ENCODE measurements around the gene FAAP20. TPM values are rescaled to one million over a fixed set of nuclear protein-coding genes. Genes with fewer than 3 reads are reported as not detected.

FAAP20 gene
- total and polyA plus RNA-seq, 2 donors (not counting 3 experiments of a cell fraction or from before 2014, with no cell fraction given), result 31.5 to 62.6 TPM

DNA sequence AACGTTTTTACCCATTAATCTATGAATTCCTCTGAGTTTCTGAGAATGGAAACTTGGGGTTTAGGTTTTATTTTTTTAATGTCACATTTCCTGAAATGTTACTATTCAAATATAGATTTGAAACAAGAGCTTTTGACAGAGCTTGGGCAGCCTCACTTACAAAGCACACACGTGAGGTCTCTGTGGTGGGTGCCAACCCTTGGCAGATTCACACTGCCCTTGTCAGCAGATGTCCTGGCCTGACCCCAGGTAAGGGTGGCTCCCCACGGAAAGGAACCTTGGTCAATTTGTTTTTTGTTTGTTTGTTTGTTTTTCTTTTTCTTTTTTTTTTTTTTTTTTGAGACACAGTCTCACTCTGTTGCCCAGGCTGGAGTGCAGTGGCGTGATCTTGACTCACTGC lies 53.5 kb downstream of the FAAP20 start:
- Histone ChIP-seq H3K9me1 (replicated peaks; ENCODE audit: control insufficient read depth, extremely low read depth, insufficient read depth, low read length) (no peaks in the 10 kb centered on the region), H3K4me3 (replicated peaks in 1 of 3; ENCODE audit: insufficient read depth in 1 of 3, low read depth in 1 of 3, low read length in 3 of 3) (no peak overlapping the region), H3K4me1 (ENCODE audit: control insufficient read depth, extremely low read depth, insufficient read depth, low read length) (no peaks in the 10 kb centered on the region), H3K9ac (replicated peaks; ENCODE audit: extremely low read depth, insufficient read depth, low read length) (no peak overlapping the region), H3K36me3 (ENCODE audit: control insufficient read depth in 2 of 2, extremely low read depth in 1 of 2, insufficient read depth in 2 of 2, low read length in 2 of 2) (no peaks in the 10 kb centered on the region), H3K79me2 (ENCODE audit: control insufficient read depth, insufficient read depth, low read length) (no peaks in the 10 kb centered on the region), H3K27me3 (ENCODE audit: control insufficient read depth in 2 of 2, insufficient read depth in 2 of 2, low read length in 2 of 2) (no peaks in the 10 kb centered on the region), H3K9me3 (replicated peaks; ENCODE audit: control insufficient read depth, insufficient read depth, low read length) (no peaks in the 10 kb centered on the region), H2AFZ (ENCODE audit: low read depth, low read length) (no peak overlapping the region), H4K20me1 (replicated peaks; ENCODE audit: control insufficient read depth, extremely low read depth, insufficient read depth, low read length) (no peaks in the 10 kb centered on the region), H3K4me2 (ENCODE audit: insufficient read depth, low read length) (no peak overlapping the region), H3K27ac (ENCODE audit: insufficient read depth, low read depth, low read length) (no peak overlapping the region)
- intact Hi-C loops (cut with micrococcal nuclease), result no loop called here
- DNase-seq (ENCODE audit: low read depth, low spot score) (no peak), FAIRE-seq (no peak)
- dilution Hi-C loops (cut with MboI; ENCODE audit: extremely low pct_ligation_motif_present, low sequenced_read_pairs), result no loop called here
- ChIA-PET CTCF (interaction anchor here (1.3 to 2.6 kb wide), 3 partner anchors 17 to 33 kb away, joined by 7 to 49 read pairs (median 12); no protein-coding TSS in a partner anchor), POLR2A (no interaction called here)
- BruUV-seq (replicated peaks), result no TSS peak
- no peak for TF ChIP-seq EZH2 (IDR thresholded peaks at IDR 0.05; ENCODE audit: borderline replicate concordance, low read depth, low read length, severe bottlenecking)

Other genes with a start within 250 kb of the FAAP20 start
- gene CFAP74, start 191.0 kb downstream of the FAAP20 start, total RNA-seq, result not detected in 2 replicates
- not detected in 2 replicates for gene CFAP74, start 191.0 kb downstream of the FAAP20 start, polyA plus RNA-seq
- gene GABRD, start 175.4 kb downstream of the FAAP20 start, total RNA-seq, result not detected in 2 replicates
- not detected in 2 replicates for gene GABRD, start 175.4 kb downstream of the FAAP20 start, polyA plus RNA-seq
- gene PRKCZ, start 144.4 kb downstream of the FAAP20 start, total RNA-seq, result 0.44 and 1.7 TPM in 2 replicates
- 0.11 and 0.22 TPM in 2 replicates for gene PRKCZ, start 144.4 kb downstream of the FAAP20 start, polyA plus RNA-seq
- 76.0 and 80.3 TPM in 2 replicates for gene SKI, start 33.5 kb upstream of the FAAP20 start, total RNA-seq
- gene SKI, start 33.5 kb upstream of the FAAP20 start, polyA plus RNA-seq, result 9.0 and 11.6 TPM in 2 replicates
- 6.4 and 6.5 TPM in 2 replicates for gene MORN1, start 196.8 kb upstream of the FAAP20 start, total RNA-seq
- 3.1 and 4.3 TPM in 2 replicates for gene MORN1, start 196.8 kb upstream of the FAAP20 start, polyA plus RNA-seq
- 174 and 179 TPM in 2 replicates for gene RER1, start 197.1 kb upstream of the FAAP20 start, total RNA-seq
- 249 and 292 TPM in 2 replicates for gene RER1, start 197.1 kb upstream of the FAAP20 start, polyA plus RNA-seq
- gene PEX10, start 217.8 kb upstream of the FAAP20 start, total RNA-seq, result 23.0 and 26.7 TPM in 2 replicates
- gene PEX10, start 217.8 kb upstream of the FAAP20 start, polyA plus RNA-seq, result 25.1 and 31.5 TPM in 2 replicates